Measurements from ENCODE around the gene CD8A.

The CD8A gene

GRCh38 chr2:86783615-86784339 is 6.9 kb downstream of the CD8A start:
- H3K36me3 ChIP-seq (ENCODE audit: control insufficient read depth, insufficient read depth, low read length) = no peaks in the 10 kb centered on the region
- H3K9ac ChIP-seq (ENCODE audit: low read length) = no peak overlapping the region
- no peak overlapping the region for H3K4me3 ChIP-seq (ENCODE audit: low read length)
- H3K4me1 ChIP-seq (ENCODE audit: control insufficient read depth, insufficient read depth, low read length) = no peaks in the 10 kb centered on the region
- peaks cover 3% of the 10 kb centered on the region for H3K27me3 ChIP-seq (ENCODE audit: control insufficient read depth, insufficient read depth, low read length)
- H3K27ac ChIP-seq (ENCODE audit: low read depth, low read length) = no peak overlapping the region

- no peaks in the 10 kb centered on the region for H3K36me3 ChIP-seq (ENCODE audit: control insufficient read depth, insufficient read depth, low read length)
- no peak overlapping the region for H3K27ac ChIP-seq (ENCODE audit: low read depth, low read length)
- H3K27me3 ChIP-seq (ENCODE audit: control insufficient read depth, insufficient read depth, low read length) = peaks cover 3% of the 10 kb centered on the region
- H3K4me1 ChIP-seq (ENCODE audit: control insufficient read depth, insufficient read depth, low read length) = no peaks in the 10 kb centered on the region
- no peak overlapping the region for H3K4me3 ChIP-seq (ENCODE audit: low read length)
- no peak overlapping the region for H3K9ac ChIP-seq (ENCODE audit: low read length)
Observed at GRCh38 chr2:86782748-86783147, 8.0 kb downstream of the CD8A start.

- Histone ChIP-seq H3K4me3 (ENCODE audit: low read length) (no peak overlapping the region), H3K4me1 (ENCODE audit: control insufficient read depth, insufficient read depth, low read length) (no peaks in the 10 kb centered on the region), H3K36me3 (ENCODE audit: control insufficient read depth, insufficient read depth, low read length) (no peaks in the 10 kb centered on the region), H3K27ac (ENCODE audit: low read depth, low read length) (no peak overlapping the region), H3K27me3 (ENCODE audit: control insufficient read depth, insufficient read depth, low read length) (no peaks in the 10 kb centered on the region), H3K9ac (ENCODE audit: low read length) (no peak overlapping the region)
Observed at GRCh38 chr2:86781363-86781762, 9.3 kb downstream of the CD8A start.

- H3K9ac ChIP-seq (ENCODE audit: low read length) = no peak overlapping the region
- no peak overlapping the region for H3K27ac ChIP-seq (ENCODE audit: low read depth, low read length)
- no peak overlapping the region for H3K4me3 ChIP-seq (ENCODE audit: low read length)
Observed at GRCh38 chr2:86779971-86780370, 10.7 kb downstream of the CD8A start.

GRCh38 chr2:86778957-86779356 is 11.8 kb downstream of the CD8A start:
- Histone ChIP-seq H3K4me3 (ENCODE audit: low read length) (no peak overlapping the region), H3K36me3 (ENCODE audit: control insufficient read depth, insufficient read depth, low read length) (no peaks in the 10 kb centered on the region), H3K9ac (ENCODE audit: low read length) (no peak overlapping the region), H3K27me3 (ENCODE audit: control insufficient read depth, insufficient read depth, low read length) (no peaks in the 10 kb centered on the region), H3K27ac (ENCODE audit: low read depth, low read length) (no peak overlapping the region), H3K4me1 (ENCODE audit: control insufficient read depth, insufficient read depth, low read length) (no peaks in the 10 kb centered on the region)

More at GRCh38 chr2:86779971-86780370, 10.7 kb downstream of the CD8A start:
- Histone ChIP-seq H3K36me3 (ENCODE audit: control insufficient read depth, insufficient read depth, low read length) (no peaks in the 10 kb centered on the region), H3K4me1 (ENCODE audit: control insufficient read depth, insufficient read depth, low read length) (no peaks in the 10 kb centered on the region), H3K27me3 (ENCODE audit: control insufficient read depth, insufficient read depth, low read length) (no peaks in the 10 kb centered on the region)

GRCh38 chr2:86776532-86776931 is 14.2 kb downstream of the CD8A start:
- Histone ChIP-seq H3K9ac (ENCODE audit: low read length) (no peak overlapping the region), H3K27ac (ENCODE audit: low read depth, low read length) (no peak overlapping the region), H3K4me3 (ENCODE audit: low read length) (no peak overlapping the region), H3K4me1 (ENCODE audit: control insufficient read depth, insufficient read depth, low read length) (no peaks in the 10 kb centered on the region), H3K36me3 (ENCODE audit: control insufficient read depth, insufficient read depth, low read length) (peaks cover 3% of the 10 kb centered on the region), H3K27me3 (ENCODE audit: control insufficient read depth, insufficient read depth, low read length) (no peaks in the 10 kb centered on the region)

- Histone ChIP-seq H3K4me3 (ENCODE audit: low read length) (no peak overlapping the region), H3K27me3 (ENCODE audit: control insufficient read depth, insufficient read depth, low read length) (no peaks in the 10 kb centered on the region), H3K36me3 (ENCODE audit: control insufficient read depth, insufficient read depth, low read length) (peaks cover 10% of the 10 kb centered on the region), H3K27ac (ENCODE audit: low read depth, low read length) (no peak overlapping the region), H3K4me1 (ENCODE audit: control insufficient read depth, insufficient read depth, low read length) (no peaks in the 10 kb centered on the region), H3K9ac (ENCODE audit: low read length) (no peak overlapping the region)
Observed at GRCh38 chr2:86775338-86775737, 15.4 kb downstream of the CD8A start.

GRCh38 chr2:86774862-86775261 is 15.9 kb downstream of the CD8A start:
- Histone ChIP-seq H3K9ac (ENCODE audit: low read length) (no peak overlapping the region), H3K4me3 (ENCODE audit: low read length) (no peak overlapping the region), H3K4me1 (ENCODE audit: control insufficient read depth, insufficient read depth, low read length) (no peaks in the 10 kb centered on the region), H3K27me3 (ENCODE audit: control insufficient read depth, insufficient read depth, low read length) (no peaks in the 10 kb centered on the region), H3K36me3 (ENCODE audit: control insufficient read depth, insufficient read depth, low read length) (peaks cover 14% of the 10 kb centered on the region), H3K27ac (ENCODE audit: low read depth, low read length) (no peak overlapping the region)

- H3K27ac ChIP-seq (ENCODE audit: low read depth, low read length) = no peak overlapping the region
- peaks cover 16% of the 10 kb centered on the region for H3K36me3 ChIP-seq (ENCODE audit: control insufficient read depth, insufficient read depth, low read length)
Observed at GRCh38 chr2:86772611-86773010, 18.1 kb downstream of the CD8A start.

GRCh38 chr2:86770816-86771301 is 19.9 kb downstream of the CD8A start:
- Histone ChIP-seq H3K27ac (ENCODE audit: low read depth, low read length) (no peak overlapping the region), H3K36me3 (ENCODE audit: control insufficient read depth, insufficient read depth, low read length) (peaks cover 16% of the 10 kb centered on the region), H3K27me3 (ENCODE audit: control insufficient read depth, insufficient read depth, low read length) (no peaks in the 10 kb centered on the region), H3K9ac (ENCODE audit: low read length) (no peak overlapping the region), H3K4me1 (ENCODE audit: control insufficient read depth, insufficient read depth, low read length) (no peaks in the 10 kb centered on the region), H3K4me3 (ENCODE audit: low read length) (no peak overlapping the region)

More at GRCh38 chr2:86772611-86773010, 18.1 kb downstream of the CD8A start:
- no peaks in the 10 kb centered on the region for H3K27me3 ChIP-seq (ENCODE audit: control insufficient read depth, insufficient read depth, low read length)
- no peak overlapping the region for H3K4me3 ChIP-seq (ENCODE audit: low read length)
- H3K4me1 ChIP-seq (ENCODE audit: control insufficient read depth, insufficient read depth, low read length) = no peaks in the 10 kb centered on the region
- H3K9ac ChIP-seq (ENCODE audit: low read length) = no peak overlapping the region

- Histone ChIP-seq H3K27me3 (ENCODE audit: control insufficient read depth, insufficient read depth, low read length) (no peaks in the 10 kb centered on the region), H3K4me1 (ENCODE audit: control insufficient read depth, insufficient read depth, low read length) (no peaks in the 10 kb centered on the region), H3K36me3 (ENCODE audit: control insufficient read depth, insufficient read depth, low read length) (peaks cover 18% of the 10 kb centered on the region)
Observed at GRCh38 chr2:86769838-86770237, 20.9 kb downstream of the CD8A start.

GRCh38 chr2:86768189-86768949 is 22.3 kb downstream of the CD8A start:
- Histone ChIP-seq H3K9ac (ENCODE audit: low read length) (no peak overlapping the region), H3K36me3 (ENCODE audit: control insufficient read depth, insufficient read depth, low read length) (peaks cover 18% of the 10 kb centered on the region), H3K27me3 (ENCODE audit: control insufficient read depth, insufficient read depth, low read length) (no peaks in the 10 kb centered on the region), H3K27ac (ENCODE audit: low read depth, low read length) (no peak overlapping the region), H3K4me1 (ENCODE audit: control insufficient read depth, insufficient read depth, low read length) (no peaks in the 10 kb centered on the region), H3K4me3 (ENCODE audit: low read length) (no peak overlapping the region)

More at GRCh38 chr2:86769838-86770237, 20.9 kb downstream of the CD8A start:
- Histone ChIP-seq H3K27ac (ENCODE audit: low read depth, low read length) (no peak overlapping the region), H3K9ac (ENCODE audit: low read length) (no peak overlapping the region), H3K4me3 (ENCODE audit: low read length) (no peak overlapping the region)
